Naive thymus-derived CD4-positive, alpha-beta T cell (primary cell): Measurements from ENCODE around the gene SLC48A1. TPM values are rescaled to one million over a fixed set of nuclear protein-coding genes. Genes with fewer than 3 reads are reported as not detected.
A peak's percentile ranks its signal among the peaks of the same experiment; 100 is the strongest.
"Not testable (repeated sequence)": the region's sequence is repeated elsewhere in the genome, so short reads cannot be mapped to it uniquely, and the experiment has no call there.

Source experiments
- ATAC-seq: fragments of 150-1000 bp; cut with Tn5 transposase; 2 replicates; pipeline ENCODE4 v1.10.0; 2021; ENCODE audit warnings: mild to moderate bottlenecking, moderate library complexity
- CTCF ChIA-PET: fragments of 350-600 bp; sonication (Branson Sonifier 250); formaldehyde crosslinking; loops from one replicate; lab custom pipeline; 2021; ENCODE audit warnings: antibody characterized with exemption; lab: Charles Lee
- POLR2A ChIA-PET: fragments of 350-600 bp; sonication (Branson Sonifier 250); formaldehyde crosslinking; loops from one replicate; lab custom pipeline; 2021; ENCODE audit warnings: antibody characterized with exemption, inconsistent platforms; lab: Charles Lee
- DNase-seq, 9 donors: peaks; one replicate each; pipeline versions ENCODE4 v3.0.0 to v3.0.0-alpha.2; 2020 to 2022; ENCODE audit warnings: mixed read lengths in 1 of 9
- H3K27ac ChIP-seq: one replicate; pipeline ENCODE4 v1.7.0; 2013; ENCODE audit warnings: mild to moderate bottlenecking, low read depth, low read length, moderate library complexity
- H3K27me3 ChIP-seq, 2 donors: one replicate each; pipeline ENCODE4 v1.7.0; 2013; ENCODE audit warnings: low read length in 2 of 2, mild to moderate bottlenecking in 2 of 2, moderate library complexity in 2 of 2; ENCODE audit not compliant: control insufficient read depth in 2 of 2, insufficient read depth in 2 of 2
- H3K36me3 ChIP-seq, 3 experiments: 1 replicate in 2 of 3; 2 replicates in 1 of 3; pipeline ENCODE4 v1.7.0; 2013; ENCODE audit warnings: low read length in 3 of 3, mild to moderate bottlenecking in 3 of 3, moderate library complexity in 1 of 3; ENCODE audit not compliant: insufficient read depth in 3 of 3, control insufficient read depth in 2 of 3
- H3K4me1 ChIP-seq, 2 donors: one replicate each; pipeline ENCODE4 v1.7.0; 2013; ENCODE audit warnings: low read length in 2 of 2, mild to moderate bottlenecking in 2 of 2, moderate library complexity in 1 of 2; ENCODE audit not compliant: control insufficient read depth in 2 of 2, insufficient read depth in 2 of 2
- H3K4me3 ChIP-seq: 2 replicates; pipeline ENCODE4 v1.7.0; 2013; ENCODE audit warnings: mild to moderate bottlenecking, low read length
- H3K9me3 ChIP-seq, 3 experiments: 1 replicate in 2 of 3; 2 replicates in 1 of 3; pipeline ENCODE4 v1.7.0; 2013; ENCODE audit warnings: low read length in 3 of 3; ENCODE audit not compliant: control insufficient read depth in 2 of 3
- H3K27ac Mint-ChIP-seq, 9 donors: one replicate each; pipeline ENCODE4 v1.8.0; 2020 to 2022; ENCODE audit warnings: mixed read lengths in 9 of 9, mild to moderate bottlenecking in 8 of 9, moderate library complexity in 5 of 9, inconsistent platforms in 2 of 9
- H3K27me3 Mint-ChIP-seq, 5 donors: one replicate each; pipeline ENCODE4 v1.8.0; 2021 to 2022; ENCODE audit warnings: mixed read lengths in 5 of 5, mild to moderate bottlenecking in 1 of 5
- H3K36me3 Mint-ChIP-seq, 5 donors: one replicate each; pipeline ENCODE4 v1.8.0; 2020 to 2022; ENCODE audit warnings: mixed read lengths in 5 of 5, mild to moderate bottlenecking in 3 of 5, inconsistent platforms in 1 of 5
- H3K4me1 Mint-ChIP-seq, 7 donors: one replicate each; pipeline ENCODE4 v1.8.0; 2020 to 2022; ENCODE audit warnings: mixed read lengths in 7 of 7, mild to moderate bottlenecking in 3 of 7, inconsistent platforms in 1 of 7
- H3K4me3 Mint-ChIP-seq, 10 donors: one replicate each; pipeline ENCODE4 v1.8.0; 2020 to 2022; ENCODE audit warnings: mild to moderate bottlenecking in 10 of 10, mixed read lengths in 10 of 10, moderate library complexity in 6 of 10, inconsistent platforms in 2 of 10
- H3K9me3 Mint-ChIP-seq, 11 donors: one replicate each; pipeline ENCODE4 v1.8.0; 2020 to 2022; ENCODE audit warnings: mixed read lengths in 11 of 11, mild to moderate bottlenecking in 4 of 11, inconsistent platforms in 1 of 11, moderate library complexity in 1 of 11
- intact Hi-C, 2 donors: fragments of 100-400 bp; cut with micrococcal nuclease; formaldehyde crosslinking; loops; one replicate each; pipeline ENCODE4 v1.15.1; 2023
- polyA plus RNA-seq, 2 donors: library from polyadenylated mRNA; unstranded; fragments of 300-500 nt; fragmentation: Illumina TruSeq; gene quantifications; one replicate each; pipeline ENCODE4 v1.2.3, GENCODE V29; 2021
- total RNA-seq, 6 experiments: library from RNA in 5 of 6; stranded (reverse) in 5 of 6; gene quantifications; 1 replicate in 5 of 6; 2 replicates in 1 of 6; pipeline ENCODE4 v1.2.3 and lab custom pipeline; 2021 to 2026

SLC48A1 gene
- total and polyA plus RNA-seq, 7 experiments from 2014 or later: 6.7 to 15.6 (median 12.5) TPM

DNA sequence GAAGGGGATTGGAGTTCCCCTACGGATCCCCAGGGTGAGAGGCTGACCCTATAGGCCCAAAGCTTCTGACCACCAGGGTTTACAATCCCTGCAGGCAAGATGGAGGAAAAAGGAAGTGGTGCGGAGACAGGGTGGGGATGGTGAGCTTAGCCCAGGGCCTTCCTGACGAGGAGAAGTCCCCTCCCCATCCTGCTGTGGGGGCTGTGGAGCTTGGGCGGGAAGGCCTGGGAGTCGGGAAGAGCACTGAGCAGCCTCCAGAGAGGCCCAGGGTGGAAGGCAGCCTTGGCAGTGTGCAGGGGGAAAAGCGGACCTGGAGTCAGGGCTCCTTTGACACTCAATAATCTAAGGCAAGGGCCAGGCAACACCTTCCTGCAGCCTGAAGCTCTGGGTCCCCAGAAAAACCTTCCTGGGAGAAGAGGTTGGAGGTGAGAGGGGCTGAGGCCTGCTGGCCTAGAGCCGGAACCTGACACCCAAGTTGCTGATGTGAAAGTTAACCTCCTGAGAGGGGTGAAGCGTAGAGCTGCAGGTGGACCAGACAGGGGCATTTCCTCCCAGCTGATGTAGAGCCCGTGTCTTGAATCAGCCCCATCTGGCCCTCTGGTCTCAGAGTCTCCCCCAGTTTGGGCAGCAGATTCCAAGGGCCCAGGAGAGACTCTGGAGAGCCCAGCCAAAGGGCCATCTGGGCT, 40.6 kb downstream of the SLC48A1 start:
- ChIA-PET CTCF (interaction anchor here (0.6 to 22.9 kb wide), 13 partner anchors 8 to 106 kb away, joined by 3 to 539 read pairs (median 3); partner anchors contain the start of gene RAPGEF3), POLR2A (interaction anchor here (0.7 to 15.6 kb wide), 10 partner anchors 6 to 110 kb away, joined by 3 to 364 read pairs (median 4); partner anchors contain the start of genes HDAC7 and RPAP3)
- Mint-ChIP-seq H3K27ac (peak overlapping the region; percentile 92 to 99 (median 97)), H3K4me1 (peaks cover 77 to 100% (median 88%) of the 10 kb centered on the region in 7 donors), H3K27me3 (no peaks in the 10 kb centered on the region), H3K4me3 (peak overlapping the region; percentile 83 to 96 (median 88)), H3K9me3 (no peaks in the 10 kb centered on the region), H3K36me3 (peaks cover 0 to 42% (median 0%) of the 10 kb centered on the region in 5 donors)
- no peaks in the 10 kb centered on the region for H3K9me3 ChIP-seq
- H3K36me3 ChIP-seq: peaks cover 0 to 4% (median 0%) of the 10 kb centered on the region in 3 experiments
- H3K27me3 ChIP-seq: no peaks in the 10 kb centered on the region
- peak overlapping the region; percentile 88 for H3K27ac ChIP-seq
- peaks cover 83 to 88% of the 10 kb centered on the region in 2 donors for H3K4me1 ChIP-seq
- intact Hi-C loops: loop anchor here (1.0 to 10.0 kb wide), 17 partner anchors 8 to 1819 kb away; partner anchors contain the start of genes ASB8 (in 2 of the 2), CCDC184 (in 1 of the 2), KANSL2 (in 1 of the 2) and RPAP3 (in 1 of the 2)
- peak; percentile 2 for ATAC-seq
- H3K4me3 ChIP-seq: peak overlapping the region; percentile 80
- DNase-seq: no peak

DNA sequence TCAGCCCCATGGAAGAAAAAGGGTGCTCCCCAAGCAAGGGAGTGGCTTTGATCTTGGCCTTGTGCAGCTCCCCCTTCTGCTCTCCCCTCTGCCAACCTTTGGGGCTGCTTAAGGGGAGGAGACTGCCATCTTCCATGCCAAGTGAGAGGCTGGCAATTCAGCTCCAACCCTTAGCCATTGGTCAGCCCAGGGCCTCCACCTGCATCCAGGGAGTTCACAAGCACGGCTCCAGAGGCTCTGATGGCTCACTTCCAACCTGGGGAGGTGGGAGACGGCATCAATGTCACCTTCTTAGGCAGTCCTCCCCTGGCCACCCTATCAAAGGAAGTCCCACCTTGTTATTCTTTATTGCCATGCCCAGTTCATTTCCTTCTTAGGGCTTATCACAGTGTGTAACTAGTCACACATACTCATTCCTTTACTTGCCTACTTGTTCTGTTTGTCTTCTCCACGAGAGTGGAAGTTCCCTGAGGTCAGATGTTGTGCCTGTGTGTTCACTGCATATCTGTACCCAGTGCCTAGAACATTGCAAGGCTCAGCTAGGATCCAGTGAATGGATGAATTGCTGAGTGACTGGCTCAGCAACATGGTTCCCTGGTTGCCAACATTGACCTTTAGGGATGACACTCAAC, 41.6 kb downstream of the SLC48A1 start:
- ATAC-seq: no peak
- Histone ChIP-seq H3K36me3 (peaks cover 0 to 4% (median 0%) of the 10 kb centered on the region in 3 experiments), H3K4me1 (peaks cover 75 to 81% of the 10 kb centered on the region in 2 donors), H3K27me3 (no peaks in the 10 kb centered on the region), H3K9me3 (no peaks in the 10 kb centered on the region), H3K4me3 (no peak overlapping the region), H3K27ac (peak overlapping the region; percentile 88)
- DNase-seq: no peak
- intact Hi-C loops: loop anchor here (5.0 to 10.0 kb wide), 7 partner anchors 450 to 1820 kb away; partner anchors contain the start of genes KANSL2 (in 1 of the 2) and SCAF11 (in 1 of the 2)
- H3K4me1 Mint-ChIP-seq: peaks cover 72 to 90% (median 81%) of the 10 kb centered on the region in 7 donors
- CTCF ChIA-PET: interaction anchor here (1.0 to 22.9 kb wide), 4 partner anchors 19 to 82 kb away, joined by 3 to 539 read pairs (median 8); no protein-coding TSS in a partner anchor
- POLR2A ChIA-PET: interaction anchor here (0.8 to 15.6 kb wide), 6 partner anchors 5 to 109 kb away, joined by 3 to 364 read pairs (median 22); partner anchors contain the start of genes HDAC7 and RPAP3
- peak overlapping the region; percentile 83 to 96 (median 88) for H3K4me3 Mint-ChIP-seq
- peaks cover 0 to 41% (median 0%) of the 10 kb centered on the region in 5 donors for H3K36me3 Mint-ChIP-seq
- H3K27ac Mint-ChIP-seq: peak overlapping the region; percentile 92 to 99 (median 97)
- H3K9me3 Mint-ChIP-seq: no peaks in the 10 kb centered on the region
- H3K27me3 Mint-ChIP-seq: no peaks in the 10 kb centered on the region

DNA sequence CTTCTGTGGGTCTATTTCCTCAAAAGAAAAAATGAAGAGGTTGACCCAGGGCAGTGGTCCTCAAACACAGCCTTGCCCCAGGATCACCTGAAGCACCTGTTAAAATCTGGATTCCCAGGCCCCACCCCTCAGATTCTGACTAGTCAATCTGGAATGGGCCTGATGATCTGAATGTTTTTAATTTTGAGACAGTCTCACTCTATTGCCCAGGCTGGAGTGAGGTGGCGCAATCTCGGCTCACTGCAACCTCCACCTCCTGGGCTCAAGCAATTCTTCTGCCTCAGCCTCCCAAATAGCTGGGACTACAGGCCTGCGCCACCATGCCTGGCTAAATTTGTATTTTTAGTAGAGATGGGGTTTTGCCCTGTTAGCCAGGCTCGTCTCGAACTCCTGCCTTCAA, 42.4 kb downstream of the SLC48A1 start:
- ChIA-PET CTCF (interaction anchor here (22.9 kb wide), 1 partner anchor 18 kb away, joined by 539 read pairs; no protein-coding TSS in a partner anchor), POLR2A (interaction anchor here (1.1 to 15.6 kb wide), 2 partner anchors 16 to 21 kb away, joined by 3 to 364 read pairs; no protein-coding TSS in a partner anchor)
- DNase-seq, H3K27me3 Mint-ChIP-seq, ATAC-seq, H3K9me3 Mint-ChIP-seq, H3K36me3 ChIP-seq, H3K4me3 ChIP-seq, H3K27me3 ChIP-seq, H3K9me3 ChIP-seq: not testable (repeated sequence)
- peaks cover 0 to 39% (median 0%) of the 10 kb centered on the region in 5 donors for H3K36me3 Mint-ChIP-seq
- H3K4me3 Mint-ChIP-seq: peak overlapping the region; percentile 44 to 99 (median 88)
- peak overlapping the region; percentile 92 to 99 (median 97) for H3K27ac Mint-ChIP-seq
- H3K4me1 Mint-ChIP-seq: peaks cover 66 to 87% (median 80%) of the 10 kb centered on the region in 7 donors
- intact Hi-C loops: loop anchor here (10.0 kb wide), 5 partner anchors 451 to 1821 kb away; partner anchors contain the start of genes KANSL2 (in 1 of the 2) and SCAF11 (in 1 of the 2)
- Histone ChIP-seq H3K27ac (peak overlapping the region; percentile 88), H3K4me1 (peaks cover 71 to 76% of the 10 kb centered on the region in 2 donors)

DNA sequence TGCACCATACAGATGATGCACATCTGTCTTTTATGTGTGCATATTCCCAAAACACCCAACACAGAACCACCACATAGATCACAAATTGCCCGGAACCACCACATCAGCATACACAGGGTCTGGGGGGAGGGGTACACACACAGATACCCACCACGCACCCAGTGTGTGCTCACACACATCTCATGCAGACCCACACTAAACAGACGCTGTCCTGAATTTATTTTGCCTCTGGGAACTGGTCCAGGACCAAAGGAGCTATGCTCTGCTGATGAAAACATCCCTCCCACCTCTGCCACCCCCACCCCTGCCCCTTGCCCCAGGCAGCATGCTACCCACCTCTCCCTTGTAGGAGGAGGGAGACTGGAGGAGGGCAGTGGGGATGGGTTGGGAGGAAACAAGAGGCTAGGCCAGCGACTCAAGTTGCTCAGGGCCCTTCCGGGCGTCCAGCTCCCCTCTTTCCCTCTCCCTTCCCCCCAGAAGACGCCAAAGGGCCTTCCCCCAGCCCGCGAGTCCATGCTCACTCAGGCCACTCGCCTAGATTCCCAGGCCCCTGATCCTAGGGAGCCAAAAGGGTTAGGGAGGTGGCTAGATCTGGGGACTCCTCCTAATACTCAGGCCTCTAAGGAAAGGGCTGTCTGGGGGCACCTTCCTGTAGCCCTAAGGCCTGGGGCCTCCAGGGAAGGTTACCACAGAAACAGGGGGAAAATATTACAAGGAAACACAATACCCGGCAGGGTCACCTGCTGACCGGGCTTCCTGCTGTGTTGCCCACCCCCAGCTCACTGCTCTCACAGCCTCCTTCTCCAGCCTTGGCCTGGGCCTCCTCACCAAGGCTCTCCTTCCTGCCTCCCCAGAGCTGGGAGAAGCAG, 43.6 kb downstream of the SLC48A1 start:
- Mint-ChIP-seq H3K27ac (peak overlapping the region; percentile 90 to 99 (median 97)), H3K27me3 (no peaks in the 10 kb centered on the region), H3K4me3 (peak overlapping the region; percentile 86 to 99 (median 94)), H3K4me1 (peaks cover 62 to 87% (median 80%) of the 10 kb centered on the region in 7 donors), H3K9me3 (no peaks in the 10 kb centered on the region), H3K36me3 (peaks cover 0 to 31% (median 0%) of the 10 kb centered on the region in 5 donors)
- ChIA-PET CTCF (interaction anchor here (0.5 to 22.9 kb wide), 8 partner anchors 8 to 74 kb away, joined by 3 to 539 read pairs (median 4); no protein-coding TSS in a partner anchor), POLR2A (interaction anchor here (0.8 to 7.3 kb wide), 6 partner anchors 8 to 74 kb away, joined by 3 to 239 read pairs (median 6); no protein-coding TSS in a partner anchor)
- no peak for DNase-seq
- no peaks in the 10 kb centered on the region for H3K36me3 ChIP-seq
- peaks cover 70% of the 10 kb centered on the region in 2 donors for H3K4me1 ChIP-seq
- intact Hi-C loops: loop anchor here (1.0 to 10.0 kb wide), 8 partner anchors 14 to 1822 kb away; partner anchors contain the start of genes KANSL2 (in 1 of the 2) and SCAF11 (in 1 of the 2)
- H3K27me3 ChIP-seq: no peaks in the 10 kb centered on the region
- H3K9me3 ChIP-seq: no peaks in the 10 kb centered on the region
- peak overlapping the region; percentile 81 for H3K4me3 ChIP-seq
- no peak for ATAC-seq
- H3K27ac ChIP-seq: peak overlapping the region; percentile 88

DNA sequence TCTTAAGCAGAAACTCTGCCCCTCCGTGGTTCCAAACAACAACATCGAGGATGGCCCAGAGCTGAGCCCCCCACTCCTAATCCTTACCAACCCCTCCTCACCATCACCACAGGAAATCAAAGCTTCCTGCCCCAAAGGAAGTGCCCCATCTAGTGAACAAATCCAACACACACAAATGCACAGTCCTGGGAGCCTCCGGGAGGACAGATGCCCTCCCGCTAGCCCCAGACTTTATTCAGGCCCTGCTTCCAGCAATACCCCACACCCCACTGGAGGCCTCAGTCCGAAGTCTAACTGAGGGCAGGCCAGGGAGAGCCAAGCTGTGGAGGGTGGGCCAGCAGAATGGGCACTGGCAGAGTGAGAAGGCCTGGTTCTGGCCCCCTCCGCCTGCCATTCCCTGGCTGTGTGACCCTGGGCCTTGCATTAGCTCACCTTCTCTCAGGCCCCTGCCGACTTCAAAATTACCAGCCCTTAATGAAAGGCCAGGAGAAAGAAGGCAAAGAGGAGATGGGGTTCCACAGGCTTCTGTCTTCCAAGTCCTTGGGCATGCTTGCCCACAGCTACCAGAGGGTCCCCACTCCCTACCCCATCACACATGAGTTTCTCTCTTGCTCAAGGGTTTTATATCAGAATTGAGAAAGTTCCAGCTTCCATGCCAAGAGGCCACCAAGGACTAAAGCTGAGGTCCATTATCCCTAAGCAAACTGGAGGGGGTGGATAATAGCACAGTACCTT, 44.4 kb downstream of the SLC48A1 start:
- no peaks in the 10 kb centered on the region for H3K27me3 Mint-ChIP-seq
- H3K4me1 Mint-ChIP-seq: peaks cover 69 to 87% (median 81%) of the 10 kb centered on the region in 7 donors
- H3K4me3 Mint-ChIP-seq: peak overlapping the region; percentile 86 to 99 (median 94)
- intact Hi-C loops: loop anchor here (1.0 to 10.0 kb wide), 8 partner anchors 15 to 1823 kb away; partner anchors contain the start of genes KANSL2 (in 1 of the 2) and SCAF11 (in 1 of the 2)
- Histone ChIP-seq H3K27me3 (no peaks in the 10 kb centered on the region), H3K9me3 (no peaks in the 10 kb centered on the region), H3K4me1 (peaks cover 62 to 70% of the 10 kb centered on the region in 2 donors), H3K36me3 (no peaks in the 10 kb centered on the region), H3K4me3 (peak overlapping the region; percentile 81), H3K27ac (peak overlapping the region; percentile 88)
- POLR2A ChIA-PET: interaction anchor here (0.5 to 7.3 kb wide), 12 partner anchors 9 to 112 kb away, joined by 3 to 239 read pairs (median 4); partner anchors contain the start of gene RPAP3
- peaks cover 0 to 31% (median 0%) of the 10 kb centered on the region in 5 donors for H3K36me3 Mint-ChIP-seq
- no peak for ATAC-seq
- H3K27ac Mint-ChIP-seq: peak overlapping the region; percentile 90 to 99 (median 97)
- CTCF ChIA-PET: interaction anchor here (0.5 to 22.9 kb wide), 14 partner anchors 8 to 101 kb away, joined by 3 to 539 read pairs (median 4); no protein-coding TSS in a partner anchor
- peak in 1 of 9 donors; percentile 25 for DNase-seq
- H3K9me3 Mint-ChIP-seq: no peaks in the 10 kb centered on the region
